NCI-H82 treated with DMSO at 0.1 percent for 48 hours (cell line): ENCODE results near the gene NKD2.
"Not testable (repeated sequence)": the region's sequence is repeated elsewhere in the genome, so short reads cannot be mapped to it uniquely, and the experiment has no call there.

Experiments used
- DNase-seq: peaks from one replicate; lab custom pipeline; 2025; ENCODE audit not compliant: unreplicated experiment; lab: John Stamatoyannopoulos, UW

NKD2 gene, protein sequence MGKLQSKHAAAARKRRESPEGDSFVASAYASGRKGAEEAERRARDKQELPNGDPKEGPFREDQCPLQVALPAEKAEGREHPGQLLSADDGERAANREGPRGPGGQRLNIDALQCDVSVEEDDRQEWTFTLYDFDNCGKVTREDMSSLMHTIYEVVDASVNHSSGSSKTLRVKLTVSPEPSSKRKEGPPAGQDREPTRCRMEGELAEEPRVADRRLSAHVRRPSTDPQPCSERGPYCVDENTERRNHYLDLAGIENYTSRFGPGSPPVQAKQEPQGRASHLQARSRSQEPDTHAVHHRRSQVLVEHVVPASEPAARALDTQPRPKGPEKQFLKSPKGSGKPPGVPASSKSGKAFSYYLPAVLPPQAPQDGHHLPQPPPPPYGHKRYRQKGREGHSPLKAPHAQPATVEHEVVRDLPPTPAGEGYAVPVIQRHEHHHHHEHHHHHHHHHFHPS

DNA sequence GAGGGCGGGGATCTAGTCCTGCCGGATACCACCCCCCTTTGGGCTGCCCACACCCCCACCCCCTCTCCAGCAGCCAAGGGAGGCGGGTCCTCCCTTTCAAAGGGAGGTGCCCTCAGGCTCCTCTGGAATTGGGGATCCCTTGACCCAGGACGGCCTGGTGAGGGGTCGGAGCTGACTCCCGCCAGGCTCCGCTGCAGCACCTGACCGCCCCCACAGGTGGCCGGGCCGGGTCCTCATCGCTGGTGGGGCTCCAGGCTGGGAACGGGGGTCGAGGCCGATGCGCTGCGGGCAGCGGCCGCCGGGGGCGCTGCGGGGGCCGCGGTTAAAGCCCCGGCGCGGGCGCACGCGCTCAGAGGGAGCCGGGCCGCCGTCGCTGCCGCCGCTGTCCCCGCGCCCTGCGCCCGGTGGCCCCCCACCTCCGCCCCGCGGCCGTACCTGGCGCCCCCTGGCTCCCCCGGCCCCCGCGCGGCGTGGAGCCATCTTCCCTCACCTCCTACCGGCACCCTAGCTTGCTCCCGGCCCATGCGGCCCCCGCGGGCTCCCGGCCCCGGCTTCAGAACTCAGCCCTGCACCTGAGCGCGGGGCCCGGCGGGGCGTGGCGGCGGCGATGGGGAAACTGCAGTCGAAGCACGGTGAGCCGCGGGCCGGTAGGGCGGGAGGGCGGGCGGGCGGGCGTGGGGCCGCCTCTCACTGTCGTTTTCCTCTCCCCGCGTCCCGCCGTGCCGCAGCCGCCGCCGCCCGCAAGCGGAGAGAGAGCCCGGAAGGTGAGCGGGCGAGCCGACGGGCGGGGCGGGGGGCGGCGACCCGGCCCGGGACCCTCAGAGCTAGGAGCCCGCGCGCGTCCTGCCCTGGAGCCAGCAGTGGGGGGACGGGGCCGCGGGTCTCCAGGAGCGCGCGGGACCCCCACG is at the start of gene NKD2:
NKD2 (plus strand) TSS at position 352 of the 908 bp plus-strand sequence; CDS start at position 608, 256 bp downstream.
- no peak for DNase-seq

DNA sequence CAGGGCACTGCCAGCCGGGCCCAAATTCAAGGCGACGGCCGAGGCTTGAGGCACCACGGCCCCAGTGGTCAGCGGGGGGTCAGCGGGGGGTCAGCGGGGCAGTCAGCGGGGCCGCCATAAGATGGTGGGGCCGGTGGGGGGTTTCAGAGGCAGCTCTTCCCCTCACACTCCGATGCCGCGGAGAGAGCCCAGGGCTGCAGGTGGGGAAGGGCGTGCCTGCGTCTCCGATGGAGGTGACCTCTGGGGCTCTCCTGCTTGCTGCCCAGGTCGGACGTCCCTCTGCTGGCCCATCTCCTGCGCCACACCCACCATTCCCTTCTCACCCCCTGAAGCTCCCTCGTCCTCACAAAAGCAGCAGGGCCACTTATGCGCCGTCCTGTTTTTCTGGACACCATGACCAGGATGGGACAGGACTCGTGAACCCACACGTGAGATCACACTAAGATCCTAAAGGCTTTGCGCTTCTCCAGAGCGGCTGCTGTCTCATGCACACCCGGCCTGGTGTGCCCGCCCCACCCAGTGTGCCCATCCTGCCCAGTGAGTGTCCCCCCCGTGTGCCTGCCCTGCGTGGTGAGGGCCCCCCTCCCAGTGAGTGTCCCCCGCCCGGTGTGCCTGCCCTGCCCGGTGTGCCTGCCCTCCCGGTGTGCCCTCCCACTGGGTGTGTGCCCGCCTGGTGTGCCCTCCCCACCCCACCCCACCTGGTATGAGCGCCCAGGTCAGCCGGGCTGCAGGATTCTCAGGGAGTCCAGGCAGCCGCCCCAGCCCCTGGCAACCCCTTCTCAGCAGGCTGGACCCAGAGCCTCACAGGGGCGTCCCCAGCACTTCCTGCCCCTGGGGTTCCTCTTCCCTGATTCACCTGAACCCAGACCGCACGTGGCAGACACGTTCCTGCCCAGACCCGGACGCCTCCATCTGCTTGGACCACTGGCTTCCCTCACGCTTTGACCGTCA is 48.7 kb upstream of the NKD2 start:
- no peak for DNase-seq

DNA sequence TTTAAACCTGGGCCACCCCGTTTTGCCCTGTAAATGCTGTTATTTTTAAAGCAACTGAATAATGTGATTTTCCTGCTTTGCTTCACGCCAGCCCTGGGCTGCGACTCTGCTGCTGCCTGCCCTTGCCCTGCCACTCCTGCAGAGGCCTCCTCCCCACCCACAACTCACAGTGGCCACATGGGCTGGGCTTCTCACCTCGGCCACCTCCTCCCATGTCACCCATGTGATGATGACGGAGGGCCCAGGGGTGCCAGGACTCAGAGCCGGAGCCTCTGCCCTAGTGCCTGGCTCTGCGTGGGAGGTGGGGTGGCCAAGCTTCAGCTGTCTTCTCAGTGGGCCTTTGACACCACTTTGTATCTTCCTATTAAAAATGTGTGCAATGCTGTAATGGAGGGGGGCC is 48.1 kb upstream of the NKD2 start:
- DNase-seq = no peak

DNA sequence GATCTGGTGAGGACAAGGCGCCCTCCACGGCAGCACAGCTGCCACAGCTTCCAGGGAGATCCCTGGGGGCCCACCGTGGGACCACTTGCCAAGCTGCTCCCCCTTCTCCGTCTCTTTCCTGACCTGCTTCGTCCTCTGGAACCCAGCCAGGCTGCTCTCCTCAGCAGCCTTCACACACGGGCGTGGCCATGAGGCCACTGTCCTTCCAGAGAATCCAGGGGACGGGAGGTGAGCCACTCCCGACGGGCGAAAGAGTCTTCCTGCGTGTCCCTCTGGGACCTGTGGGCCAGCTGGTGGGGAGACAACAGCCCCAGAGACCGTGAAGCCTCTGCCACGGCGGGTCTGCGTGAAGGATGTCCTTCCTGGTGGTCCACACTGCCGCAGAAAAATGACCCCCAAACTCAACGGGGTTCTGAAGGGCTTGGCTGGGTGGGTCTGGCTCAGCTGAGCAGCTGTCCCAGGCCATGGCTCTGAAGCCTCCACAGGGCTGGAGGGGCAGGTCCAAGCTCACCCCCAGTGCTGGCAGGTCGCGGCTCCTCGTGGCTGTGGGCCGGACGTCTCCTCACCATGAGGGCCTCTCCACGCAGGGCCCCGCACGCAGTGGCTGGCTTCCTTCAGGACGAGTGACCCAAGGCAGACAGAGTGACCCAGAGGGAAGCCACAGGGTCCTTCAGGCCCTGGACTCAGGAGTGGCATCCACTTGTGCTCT is 47.4 kb upstream of the NKD2 start:
- DNase-seq = no peak

DNA sequence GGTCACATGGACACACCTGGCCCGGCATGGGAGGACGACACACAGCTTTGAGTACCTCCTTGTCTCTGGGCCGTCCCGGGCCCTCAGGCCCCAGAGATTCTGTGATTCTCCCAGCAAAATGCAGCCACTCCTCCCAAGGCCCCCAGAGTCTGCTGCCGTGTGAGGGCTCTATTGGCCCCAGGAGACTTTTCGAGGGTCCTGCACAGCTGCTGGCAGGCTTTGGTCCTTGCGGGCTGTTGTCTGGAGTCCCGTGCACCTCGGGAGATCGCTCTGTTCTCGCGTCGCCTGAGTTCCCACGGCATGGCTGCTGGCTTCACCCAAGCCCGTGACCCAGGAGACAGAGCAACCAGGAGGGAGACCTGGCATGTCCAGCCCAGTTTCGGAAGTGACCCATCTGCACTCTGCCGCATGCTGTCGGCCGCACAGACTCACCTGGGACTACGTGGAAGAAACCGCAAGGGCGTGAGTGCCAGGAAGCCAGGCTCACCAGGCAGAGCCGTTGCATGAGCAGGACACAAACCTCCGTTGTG is 46.8 kb upstream of the NKD2 start:
- DNase-seq = no peak

DNA sequence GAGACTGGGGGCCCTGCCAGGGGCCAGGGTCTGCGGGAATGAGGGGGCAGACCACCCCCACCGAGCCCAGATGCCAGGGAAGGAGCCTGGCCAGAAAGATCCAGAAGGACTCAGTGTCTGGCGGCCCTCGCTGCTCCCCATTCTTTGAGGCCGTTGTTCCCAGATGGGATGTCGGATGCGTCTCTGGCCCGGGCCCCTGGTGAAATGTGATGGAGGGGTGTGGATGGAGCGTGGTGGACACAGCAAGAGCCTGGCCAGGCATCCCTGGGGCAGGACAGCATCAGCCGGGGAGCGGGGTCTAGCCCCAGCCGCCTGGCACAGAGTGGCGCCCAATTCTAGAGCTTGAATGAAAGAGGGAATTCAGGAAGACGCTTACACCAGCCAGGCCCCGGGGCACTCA is 46.2 kb upstream of the NKD2 start:
- no peak for DNase-seq

DNA sequence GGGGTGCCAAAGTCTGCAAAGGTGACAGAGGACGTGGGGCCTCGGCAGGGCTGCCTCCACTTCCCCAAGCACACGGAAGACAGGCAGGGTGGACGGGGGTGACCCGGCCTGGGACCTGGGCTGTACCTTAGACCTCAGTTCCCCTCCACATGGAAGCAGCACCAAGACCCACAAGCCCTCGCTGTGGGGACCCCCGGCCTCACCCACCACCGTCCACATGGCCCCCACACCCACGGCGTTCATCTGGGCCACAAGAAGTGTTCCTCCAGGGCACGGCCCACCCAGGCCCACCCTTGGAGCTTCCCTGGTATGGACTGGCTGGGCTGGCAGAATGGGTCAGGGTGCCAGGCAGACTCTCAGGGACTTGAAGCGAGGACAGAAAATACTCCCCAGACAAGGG is 45.8 kb upstream of the NKD2 start:
- DNase-seq = no peak

DNA sequence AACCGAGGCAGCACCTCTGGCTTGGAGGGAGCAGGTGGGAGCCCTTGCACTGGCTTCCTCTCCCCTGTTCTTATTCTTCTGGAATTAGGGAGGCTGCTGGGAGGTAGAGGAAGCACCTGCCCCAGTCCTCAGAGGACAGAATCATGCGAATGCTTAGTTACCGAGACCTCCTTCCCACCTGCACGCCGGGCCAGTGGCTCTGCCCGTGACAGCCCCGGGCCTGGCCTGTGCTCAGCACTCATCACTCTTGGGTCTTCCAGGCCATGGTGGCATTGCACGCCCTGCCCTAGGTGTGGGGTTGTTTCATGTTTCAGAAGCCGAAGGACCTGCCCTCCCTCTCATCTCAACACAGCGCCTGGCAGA is 45.3 kb upstream of the NKD2 start:
- no peak for DNase-seq

DNA sequence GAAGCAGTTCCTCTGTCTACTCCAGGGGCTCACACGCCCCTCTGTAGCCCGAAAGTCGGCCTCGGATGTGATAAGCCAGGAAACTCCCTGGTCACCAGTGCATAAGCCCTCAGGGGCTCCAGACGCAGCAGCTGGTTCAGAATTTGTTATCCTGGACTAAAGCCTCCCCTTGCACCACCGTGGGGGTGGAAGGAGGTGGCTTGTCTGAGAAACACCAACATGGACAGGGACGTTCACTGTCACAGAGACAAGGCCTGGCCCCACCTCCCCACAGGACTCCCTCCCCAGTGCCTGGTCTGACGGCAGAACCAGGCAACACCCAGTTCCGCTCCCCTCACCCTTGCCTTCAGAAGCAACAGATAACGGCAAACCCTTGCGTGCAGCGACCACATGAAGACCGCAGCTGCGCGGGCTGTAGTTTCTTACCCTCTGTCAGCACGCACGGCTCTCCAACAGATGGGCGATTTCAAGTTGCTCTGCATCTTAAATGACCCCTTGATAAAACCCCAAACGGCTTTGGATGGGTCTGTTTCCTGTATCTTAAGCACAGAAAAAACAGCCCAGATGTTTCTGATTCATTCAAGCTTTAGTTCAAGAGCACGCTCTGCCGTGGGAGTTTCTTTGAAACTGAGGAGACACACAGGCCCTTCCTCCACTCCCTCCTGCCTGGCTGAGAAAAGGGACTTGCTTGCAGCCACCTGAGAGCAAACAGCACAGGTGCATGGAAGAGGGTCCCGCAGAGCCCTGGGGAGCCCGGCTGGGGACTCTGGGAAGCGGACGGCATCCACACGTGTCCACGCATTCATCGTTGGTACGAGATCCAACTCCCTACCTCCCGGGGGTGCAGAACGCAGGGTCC is 44.7 kb upstream of the NKD2 start:
- no peak for DNase-seq

DNA sequence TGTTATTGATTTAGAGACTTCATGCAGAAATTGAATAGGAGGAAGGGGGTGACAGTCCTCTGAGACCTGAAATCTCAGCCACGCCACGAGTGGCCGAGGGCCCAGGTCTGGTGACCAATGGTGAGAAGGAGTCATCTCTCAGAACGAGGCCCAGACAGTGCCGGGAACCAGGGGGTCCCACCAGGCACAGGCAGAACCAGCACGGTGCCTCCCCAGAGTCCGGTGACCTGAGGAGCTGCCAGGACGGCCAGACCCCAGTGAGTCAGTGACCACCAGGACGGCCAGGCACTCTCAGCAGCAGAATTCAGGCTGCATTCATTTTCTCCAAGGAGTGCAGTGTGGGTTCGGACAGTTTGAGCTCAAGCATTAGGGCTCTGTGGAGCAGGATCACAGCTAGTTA is 43.8 kb upstream of the NKD2 start:
- DNase-seq = no peak

DNA sequence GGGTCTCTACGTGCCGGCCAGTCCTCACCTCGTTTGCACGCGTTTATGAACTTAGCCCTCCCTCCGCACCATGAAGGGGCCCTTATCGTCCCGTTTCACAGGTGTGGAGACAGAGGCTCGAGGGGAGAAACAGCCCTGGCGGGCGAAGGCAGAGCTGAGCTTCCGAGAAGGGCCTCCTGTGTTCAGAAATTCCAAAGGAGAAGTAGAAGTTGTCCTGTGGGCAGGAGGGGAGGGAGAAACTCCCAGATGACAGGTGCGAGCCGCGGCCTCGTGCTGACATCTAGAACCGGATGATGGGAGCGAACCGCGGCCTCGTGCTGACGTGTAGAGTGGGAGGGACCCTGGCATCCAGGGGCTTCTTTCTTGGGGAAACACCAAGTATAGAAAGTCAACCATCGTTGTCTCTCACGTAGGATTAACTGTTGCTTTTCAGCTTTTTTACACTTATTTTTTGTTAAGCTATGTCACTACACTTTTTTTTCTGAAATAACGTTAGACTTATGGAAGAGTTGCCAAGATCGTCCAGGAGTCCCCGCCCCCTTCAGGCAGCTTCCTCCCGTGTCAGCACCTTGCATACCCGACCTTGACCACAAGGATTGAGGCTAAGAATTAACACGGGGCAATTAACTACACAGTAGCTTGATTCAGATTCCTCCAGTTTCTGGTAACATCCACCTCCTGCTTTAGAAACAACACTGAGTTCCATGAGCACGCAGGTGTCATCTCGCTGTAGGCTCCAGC is 42.8 kb upstream of the NKD2 start:
- DNase-seq = no peak

DNA sequence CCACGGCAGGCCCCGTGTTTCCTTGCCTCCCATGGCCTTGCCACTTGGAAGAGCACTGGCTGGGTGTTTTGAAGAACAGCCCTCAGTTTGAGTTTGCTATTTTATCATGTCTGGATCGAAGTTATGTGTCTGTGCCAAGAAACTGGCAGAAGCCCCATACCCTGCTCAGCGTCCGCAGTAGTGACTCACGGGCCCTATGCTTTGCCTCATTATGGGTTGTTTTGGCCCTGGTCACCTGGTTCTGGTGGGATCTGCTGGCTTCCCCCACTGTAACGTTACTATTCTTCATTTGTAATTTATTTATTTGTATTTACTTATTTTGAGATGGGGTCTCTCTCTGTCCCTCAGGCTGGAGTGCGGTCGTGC is 42.3 kb upstream of the NKD2 start:
- DNase-seq = no peak

DNA sequence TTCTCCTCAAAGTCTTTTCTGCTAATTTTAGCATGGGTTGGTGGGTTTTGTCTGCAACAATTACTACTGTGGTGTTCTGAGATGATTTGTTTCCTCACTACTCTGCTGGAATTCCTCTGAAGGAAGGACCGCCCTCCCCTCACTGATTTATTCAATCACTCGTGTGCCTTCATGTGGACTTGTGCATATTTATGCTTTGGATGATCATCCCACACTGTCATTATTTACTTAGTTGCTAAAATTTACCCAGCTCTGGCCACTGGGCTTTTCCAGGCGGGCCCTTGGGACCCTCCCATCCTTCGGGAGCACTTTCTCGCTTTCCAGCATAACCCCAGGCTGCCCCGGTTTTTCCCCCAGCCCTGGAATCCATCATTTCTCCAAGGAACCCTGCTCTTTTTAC is 41.7 kb upstream of the NKD2 start:
- no peak for DNase-seq

DNA sequence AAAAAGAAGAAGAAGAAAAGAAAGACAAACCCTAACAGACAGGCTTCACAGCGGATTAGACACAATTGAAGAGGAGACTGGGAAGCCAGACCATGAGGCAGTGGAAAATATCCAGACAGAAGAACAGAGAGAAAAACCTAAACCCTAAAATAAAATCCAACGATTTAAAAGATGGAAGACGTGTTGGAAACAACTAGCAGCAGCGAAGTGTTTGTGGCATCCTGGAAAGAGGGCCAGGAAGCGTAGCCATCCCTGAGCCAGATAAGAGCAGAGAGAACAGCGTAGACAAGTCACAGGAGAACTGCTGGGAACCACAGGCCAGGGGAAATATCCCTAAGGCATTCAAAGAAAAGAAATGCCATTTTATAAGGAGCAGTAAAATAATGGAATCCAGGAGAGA is 39.7 kb upstream of the NKD2 start:
- DNase-seq = no peak

DNA sequence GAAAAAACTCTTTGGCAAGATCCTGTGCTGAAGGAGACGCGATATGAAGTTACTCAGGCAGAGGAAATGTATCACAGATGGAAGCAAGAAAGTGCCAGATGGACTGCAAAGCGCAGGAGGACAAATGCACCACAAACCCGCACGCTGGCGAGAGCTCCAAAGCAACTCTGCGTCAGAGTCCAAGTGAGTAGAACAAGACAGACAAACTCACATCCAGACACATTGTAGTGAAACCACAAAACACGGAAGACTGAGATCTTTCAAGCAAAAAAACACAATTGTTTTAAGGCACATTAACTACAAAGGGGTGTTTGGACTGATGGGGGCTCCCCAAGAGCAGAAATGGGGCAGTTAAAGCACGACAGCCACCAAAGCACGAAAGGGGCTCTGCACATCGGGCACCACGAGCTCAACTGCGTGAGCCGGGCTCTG is 39.2 kb upstream of the NKD2 start:
- no peak for DNase-seq

DNA sequence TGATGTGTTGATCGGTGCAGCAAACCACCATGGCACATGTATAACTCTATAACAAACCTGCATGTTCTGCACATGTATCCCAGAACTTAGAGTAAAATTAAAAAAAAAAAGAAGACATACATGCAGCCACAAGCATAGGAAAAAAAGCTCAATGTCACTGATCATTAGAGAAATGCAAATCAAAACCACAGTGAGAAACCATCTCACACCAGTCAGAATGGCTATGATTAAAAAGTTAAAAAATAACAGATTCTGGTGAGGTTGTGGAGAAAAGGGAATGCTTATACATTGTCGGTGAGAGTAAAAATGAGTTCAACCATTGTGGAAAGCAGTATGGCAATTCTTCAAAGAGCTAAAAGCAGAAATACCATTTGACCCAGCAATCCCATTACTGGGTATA is 36.0 kb upstream of the NKD2 start:
- not testable (repeated sequence) for DNase-seq

DNA sequence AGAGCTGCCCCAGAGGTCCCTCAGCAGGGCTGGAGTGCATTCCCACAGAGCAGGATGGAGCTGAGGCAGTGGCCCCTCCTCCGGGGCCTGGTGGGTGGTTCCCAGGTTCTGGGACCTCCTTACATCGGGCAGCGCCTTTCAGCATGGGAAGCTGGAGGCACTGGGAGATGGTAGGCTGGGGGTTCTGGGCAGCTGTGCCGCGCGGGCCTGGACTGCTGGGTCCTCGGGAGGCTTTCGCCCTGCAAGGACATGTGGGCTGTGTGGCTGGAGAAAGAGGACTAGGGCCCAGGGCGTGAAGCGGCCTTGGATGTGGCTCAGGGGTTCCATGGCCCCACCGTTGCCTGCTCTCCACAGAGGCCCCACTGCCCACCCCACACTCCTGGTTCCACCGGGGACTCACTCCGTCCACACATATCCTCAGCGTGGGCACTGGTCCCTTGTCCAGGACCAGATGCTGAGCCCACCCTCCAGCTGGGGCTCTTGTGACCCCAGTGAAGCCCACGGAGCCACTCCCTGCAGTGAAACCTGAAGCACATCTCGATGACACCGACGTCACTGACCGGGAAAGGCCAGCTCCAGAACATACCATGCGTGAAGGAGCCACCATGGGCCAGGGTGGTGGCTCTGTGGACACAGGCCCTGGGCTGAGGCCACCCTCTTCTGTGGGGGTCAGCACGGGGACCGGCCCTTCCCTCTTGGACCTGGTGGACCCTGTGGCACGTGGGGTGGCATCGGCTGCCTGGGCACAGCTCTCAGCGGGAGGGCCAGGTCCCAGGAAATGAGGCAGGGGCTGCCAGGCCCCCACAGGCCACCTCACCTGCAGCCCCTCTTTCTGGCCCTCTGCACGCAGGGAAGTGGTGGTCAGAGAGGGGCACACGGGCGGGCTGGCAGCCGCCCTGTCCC is 31.5 kb upstream of the NKD2 start:
- no peak for DNase-seq

DNA sequence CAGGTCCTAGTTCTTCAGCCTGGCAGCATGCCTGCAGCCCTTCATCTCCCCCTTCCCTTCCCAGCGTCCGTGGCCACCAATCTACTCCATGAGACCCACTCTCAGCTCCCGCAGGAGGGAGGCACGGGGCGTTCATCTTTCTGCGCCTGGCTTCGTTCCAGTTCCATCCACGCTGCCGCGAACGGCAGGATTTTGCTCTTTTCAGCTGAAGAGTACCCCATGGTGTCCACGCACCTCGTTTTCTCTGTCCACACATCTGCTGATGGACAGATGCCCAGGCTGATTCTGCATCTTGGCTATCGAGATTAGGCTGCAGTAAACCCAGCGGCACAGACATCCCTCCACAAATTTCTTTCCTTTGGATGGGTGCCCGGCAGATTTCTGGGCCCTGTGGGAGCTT is 30.5 kb upstream of the NKD2 start:
- DNase-seq = no peak
